ENCODE measurements around the gene PLPP3.

DNA sequence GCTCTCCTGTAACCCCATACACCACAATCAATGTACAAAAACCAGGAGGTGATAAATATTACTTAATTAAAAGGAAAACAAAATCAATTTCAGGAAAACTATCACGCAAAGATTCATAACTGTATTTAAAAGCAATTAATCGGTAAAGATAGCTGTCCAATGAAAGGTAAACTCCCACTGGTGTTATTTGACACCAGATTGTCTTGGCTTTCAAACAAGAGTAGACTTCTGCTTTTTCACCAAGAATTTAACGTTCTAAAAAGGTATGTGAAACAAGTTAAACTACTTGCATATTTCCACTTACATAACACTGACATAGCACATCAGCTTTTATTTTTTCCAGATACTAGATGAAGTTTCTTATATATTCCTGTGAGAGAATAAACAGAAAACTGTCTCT is 3.5 kb downstream of the PLPP3 start:
- TF ChIP-seq POLR2A (IDR thresholded peaks at IDR 0.05): no peak
- TF ChIP-seq, protein P1, sequence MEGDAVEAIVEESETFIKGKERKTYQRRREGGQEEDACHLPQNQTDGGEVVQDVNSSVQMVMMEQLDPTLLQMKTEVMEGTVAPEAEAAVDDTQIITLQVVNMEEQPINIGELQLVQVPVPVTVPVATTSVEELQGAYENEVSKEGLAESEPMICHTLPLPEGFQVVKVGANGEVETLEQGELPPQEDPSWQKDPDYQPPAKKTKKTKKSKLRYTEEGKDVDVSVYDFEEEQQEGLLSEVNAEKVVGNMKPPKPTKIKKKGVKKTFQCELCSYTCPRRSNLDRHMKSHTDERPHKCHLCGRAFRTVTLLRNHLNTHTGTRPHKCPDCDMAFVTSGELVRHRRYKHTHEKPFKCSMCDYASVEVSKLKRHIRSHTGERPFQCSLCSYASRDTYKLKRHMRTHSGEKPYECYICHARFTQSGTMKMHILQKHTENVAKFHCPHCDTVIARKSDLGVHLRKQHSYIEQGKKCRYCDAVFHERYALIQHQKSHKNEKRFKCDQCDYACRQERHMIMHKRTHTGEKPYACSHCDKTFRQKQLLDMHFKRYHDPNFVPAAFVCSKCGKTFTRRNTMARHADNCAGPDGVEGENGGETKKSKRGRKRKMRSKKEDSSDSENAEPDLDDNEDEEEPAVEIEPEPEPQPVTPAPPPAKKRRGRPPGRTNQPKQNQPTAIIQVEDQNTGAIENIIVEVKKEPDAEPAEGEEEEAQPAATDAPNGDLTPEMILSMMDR (IDR thresholded peaks at IDR 0.05): no peak

Measured in testis (tissue), 2 donors.